Mesendoderm (in vitro differentiated cells): Measurements from ENCODE around the gene AKR1E2.

Experiments
- DNase-seq: peaks from one replicate; pipeline ENCODE4 v3.0.0; 2013
- H2AK5ac ChIP-seq: 2 replicates; pipeline ENCODE4 v1.6.1; 2013; ENCODE audit warnings: low read length, inconsistent platforms
- H2BK120ac ChIP-seq: 2 replicates; pipeline ENCODE4 v1.6.1; 2013; ENCODE audit warnings: low read depth, mild to moderate bottlenecking, low read length, moderate library complexity, mixed read lengths
- H2BK15ac ChIP-seq: replicated peaks from 2 replicates; pipeline ENCODE4 v1.6.1; 2013; ENCODE audit warnings: low read depth, mild to moderate bottlenecking, moderate library complexity
- H2BK5ac ChIP-seq: 2 replicates; pipeline ENCODE4 v1.6.1; 2013; ENCODE audit warnings: low read length, inconsistent platforms
- H3K18ac ChIP-seq: 2 replicates; pipeline ENCODE4 v1.6.1; 2013; ENCODE audit warnings: mild to moderate bottlenecking, low read length, mixed read lengths
- H3K23ac ChIP-seq: one replicate; pipeline ENCODE4 v1.6.1; 2013; ENCODE audit warnings: low read length
- H3K27ac ChIP-seq: 2 replicates; pipeline ENCODE4 v1.5.1; 2013; ENCODE audit warnings: low read depth, mild to moderate bottlenecking, inconsistent platforms, low read length, moderate library complexity
- H3K27me3 ChIP-seq: 2 replicates; pipeline ENCODE4 v1.6.1; 2013; ENCODE audit warnings: low read length, control low read depth, mild to moderate bottlenecking, inconsistent platforms; ENCODE audit not compliant: insufficient read depth, poor library complexity
- H3K36me3 ChIP-seq: 2 replicates; pipeline ENCODE4 v1.6.1; 2013; ENCODE audit warnings: low read length, inconsistent platforms; ENCODE audit not compliant: control insufficient read depth, insufficient read depth
- H3K4ac ChIP-seq: one replicate; pipeline ENCODE4 v1.6.1; 2013; ENCODE audit warnings: low read depth, mild to moderate bottlenecking, low read length, moderate library complexity
- H3K4me1 ChIP-seq: 2 replicates; pipeline ENCODE4 v1.6.1; 2013; ENCODE audit warnings: low read depth, low read length, inconsistent platforms; ENCODE audit not compliant: control insufficient read depth
- H3K4me2 ChIP-seq: 2 replicates; pipeline ENCODE4 v1.6.1; 2013; ENCODE audit warnings: low read length
- H3K4me3 ChIP-seq: 2 replicates; pipeline ENCODE4 v1.5.1; 2013; ENCODE audit warnings: mild to moderate bottlenecking, low read length
- H3K56ac ChIP-seq: one replicate; pipeline ENCODE4 v1.6.1; 2013; ENCODE audit warnings: low read length
- H3K79me1 ChIP-seq: 2 replicates; pipeline ENCODE4 v1.6.1; 2013; ENCODE audit warnings: low read length, inconsistent platforms
- H3K79me2 ChIP-seq: 2 replicates; pipeline ENCODE4 v1.6.1; 2013; ENCODE audit warnings: mild to moderate bottlenecking, low read length; ENCODE audit not compliant: control insufficient read depth, insufficient read depth
- H3K9ac ChIP-seq: 2 replicates; pipeline ENCODE4 v1.6.1; 2013; ENCODE audit warnings: low read length, inconsistent platforms
- H4K5ac ChIP-seq: one replicate; pipeline ENCODE4 v1.6.1; 2013; ENCODE audit warnings: low read length
- H4K8ac ChIP-seq: one replicate; pipeline ENCODE4 v1.6.1; 2013; ENCODE audit warnings: low read depth, mild to moderate bottlenecking, control low read depth, low read length, moderate library complexity
- WGBS: extraction: QIAGEN DNeasy Blood & Tissue Kit; methylation state at CpG from one replicate; pipeline ENCODE4 v1.1.7; 2013; ENCODE audit warnings: low lambda C conversion rate, missing lambda C conversion rate; ENCODE audit not compliant: insufficient coverage; ENCODE audit errors: extremely low coverage; 5-methylcytosine and 5-hydroxymethylcytosine counted together

The AKR1E2 gene

GRCh38 chr10:4851176-4851575, 25.2 kb downstream of the AKR1E2 start:
- no peak for DNase-seq
- no peak overlapping the region for H2BK15ac ChIP-seq
- no peak overlapping the region for H3K27ac ChIP-seq
- H4K5ac ChIP-seq, result no peak overlapping the region
- H3K4ac ChIP-seq, result peak overlapping the region; percentile 41
- peak overlapping the region; percentile 55 for H2BK5ac ChIP-seq
- H3K36me3 ChIP-seq, result no peaks in the 10 kb centered on the region
- H3K4me1 ChIP-seq, result peaks cover 3% of the 10 kb centered on the region
- H3K79me1 ChIP-seq, result no peaks in the 10 kb centered on the region
- no peak overlapping the region for H2BK120ac ChIP-seq
- no peak overlapping the region for H3K4me3 ChIP-seq
- no peak overlapping the region for H3K23ac ChIP-seq
- H3K79me2 ChIP-seq, result no peaks in the 10 kb centered on the region
- no peaks in the 10 kb centered on the region for H3K27me3 ChIP-seq
- no peak overlapping the region for H3K18ac ChIP-seq
- no peak overlapping the region for H3K4me2 ChIP-seq
- WGBS, result no CpG with 5 or more reads among the region's 5 CpGs
- H3K56ac ChIP-seq, result peak overlapping the region; percentile 64
- no peak overlapping the region for H3K9ac ChIP-seq
- H2AK5ac ChIP-seq, result peak overlapping the region; percentile 92
- H4K8ac ChIP-seq, result no peak overlapping the region

GRCh38 chr10:4851846-4852245, 25.8 kb downstream of the AKR1E2 start:
- Histone ChIP-seq H3K4me3 (no peak overlapping the region), H3K4ac (no peak overlapping the region), H3K27me3 (no peaks in the 10 kb centered on the region), H3K4me2 (no peak overlapping the region), H3K23ac (no peak overlapping the region), H3K56ac (peak overlapping the region; percentile 65), H3K79me1 (no peaks in the 10 kb centered on the region), H4K8ac (no peak overlapping the region), H2AK5ac (no peak overlapping the region), H4K5ac (no peak overlapping the region), H3K36me3 (no peaks in the 10 kb centered on the region), H3K27ac (peak overlapping the region; percentile 28), H2BK15ac (peak overlapping the region; percentile 60), H3K18ac (no peak overlapping the region), H3K79me2 (no peaks in the 10 kb centered on the region), H3K9ac (no peak overlapping the region), H3K4me1 (peaks cover 3% of the 10 kb centered on the region), H2BK5ac (no peak overlapping the region), H2BK120ac (no peak overlapping the region)
- no CpG with 5 or more reads among the region's 6 CpGs for WGBS
- peak; percentile 67 for DNase-seq

- Histone ChIP-seq H2BK15ac (no peak overlapping the region), H3K4me2 (no peak overlapping the region), H3K27me3 (no peaks in the 10 kb centered on the region), H3K4ac (no peak overlapping the region), H3K9ac (no peak overlapping the region), H3K18ac (no peak overlapping the region), H2BK120ac (no peak overlapping the region), H3K27ac (no peak overlapping the region), H4K8ac (no peak overlapping the region), H3K36me3 (no peaks in the 10 kb centered on the region), H2BK5ac (no peak overlapping the region), H3K79me2 (no peaks in the 10 kb centered on the region), H3K79me1 (no peaks in the 10 kb centered on the region), H3K56ac (no peak overlapping the region), H3K23ac (no peak overlapping the region), H4K5ac (no peak overlapping the region), H3K4me3 (no peak overlapping the region), H3K4me1 (no peaks in the 10 kb centered on the region), H2AK5ac (no peak overlapping the region)
- no CpG with 5 or more reads among the region's 7 CpGs for WGBS
- no peak for DNase-seq
These were observed 40.1 kb downstream of the AKR1E2 start for GRCh38 chr10:4865945-4866661.

GRCh38 chr10:4867109-4867519, 41.1 kb downstream of the AKR1E2 start:
- Histone ChIP-seq H3K18ac (no peak overlapping the region), H3K9ac (no peak overlapping the region), H2BK5ac (no peak overlapping the region), H3K4me3 (no peak overlapping the region), H3K27ac (no peak overlapping the region), H3K56ac (no peak overlapping the region), H4K8ac (no peak overlapping the region), H3K79me2 (no peaks in the 10 kb centered on the region), H2AK5ac (no peak overlapping the region), H2BK120ac (no peak overlapping the region), H3K23ac (no peak overlapping the region), H2BK15ac (no peak overlapping the region), H3K4me2 (no peak overlapping the region), H3K36me3 (no peaks in the 10 kb centered on the region), H3K4me1 (no peaks in the 10 kb centered on the region), H3K79me1 (no peaks in the 10 kb centered on the region), H3K27me3 (no peaks in the 10 kb centered on the region), H3K4ac (no peak overlapping the region), H4K5ac (no peak overlapping the region)
- DNase-seq, result no peak
- WGBS, result no CpG with 5 or more reads among the region's 2 CpGs

DNA sequence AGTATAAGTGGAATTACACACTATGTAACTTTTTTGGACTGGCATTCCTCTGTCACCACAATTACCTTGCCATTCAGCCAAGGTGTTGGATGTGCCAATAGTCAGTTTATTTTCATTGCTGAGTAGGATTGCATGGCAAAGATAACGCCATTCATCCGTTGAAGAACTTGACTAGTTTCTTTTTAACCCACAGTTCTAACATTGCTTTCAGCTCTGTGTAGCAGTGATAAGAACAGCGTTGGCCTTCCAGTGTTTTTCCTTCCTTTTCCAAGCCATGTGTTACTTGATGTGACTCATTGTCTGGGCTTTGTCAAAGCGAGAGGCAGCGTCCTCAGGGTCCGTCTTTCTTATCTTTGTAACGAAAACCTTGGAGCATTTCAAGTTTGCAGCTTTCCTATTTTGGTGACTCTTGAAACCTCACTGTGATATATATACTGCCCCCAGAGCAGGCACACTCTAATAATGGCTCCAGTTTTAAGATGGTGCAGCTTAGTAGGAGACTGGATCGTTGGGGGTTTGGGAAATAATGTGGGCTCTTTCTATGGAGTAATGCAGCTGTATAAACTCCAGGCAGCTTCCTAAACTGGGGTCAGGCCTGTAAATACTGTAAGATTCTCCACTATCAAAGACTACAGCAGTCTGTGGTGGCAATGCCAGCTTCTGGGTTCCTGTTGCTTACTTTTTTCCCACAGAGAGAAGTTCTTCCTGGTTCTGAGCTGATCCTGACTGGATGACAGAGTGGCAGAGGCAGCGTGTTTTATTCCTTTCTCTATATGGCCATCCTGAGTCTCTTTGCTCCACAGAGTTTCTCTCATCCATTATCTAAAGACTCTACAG, 41.7 kb downstream of the AKR1E2 start:
- H2BK120ac ChIP-seq, result no peak overlapping the region
- H3K4me1 ChIP-seq, result no peaks in the 10 kb centered on the region
- H3K4me2 ChIP-seq, result no peak overlapping the region
- H3K36me3 ChIP-seq, result no peaks in the 10 kb centered on the region
- WGBS, result no CpG with 5 or more reads among the region's 9 CpGs
- H3K27me3 ChIP-seq, result no peaks in the 10 kb centered on the region
- H3K27ac ChIP-seq, result no peak overlapping the region
- H3K18ac ChIP-seq, result no peak overlapping the region
- no peaks in the 10 kb centered on the region for H3K79me1 ChIP-seq
- no peak overlapping the region for H3K4ac ChIP-seq
- H4K5ac ChIP-seq, result no peak overlapping the region
- DNase-seq, result peak; percentile 11
- no peak overlapping the region for H3K56ac ChIP-seq
- H3K23ac ChIP-seq, result no peak overlapping the region
- no peak overlapping the region for H2BK15ac ChIP-seq
- no peaks in the 10 kb centered on the region for H3K79me2 ChIP-seq
- H3K9ac ChIP-seq, result no peak overlapping the region
- H4K8ac ChIP-seq, result no peak overlapping the region
- H2BK5ac ChIP-seq, result no peak overlapping the region
- no peak overlapping the region for H3K4me3 ChIP-seq
- no peak overlapping the region for H2AK5ac ChIP-seq
